Right renal pelvis (tissue), 4 donors: Measurements from ENCODE around the gene ZNF200. TPM values are rescaled to one million over a fixed set of nuclear protein-coding genes. Genes with fewer than 3 reads are reported as not detected.
"Not testable (repeated sequence)": the region's sequence is repeated elsewhere in the genome, so short reads cannot be mapped to it uniquely, and the experiment has no call there.

Experiments
- DNase-seq, 4 donors: peaks; one replicate each; pipeline ENCODE4 v3.0.0-alpha.2; 2013; ENCODE audit warnings: low read depth in 4 of 4, low spot score in 3 of 4, missing footprints in 1 of 4
- polyA plus RNA-seq, 4 donors: library from polyadenylated mRNA; unstranded; fragments of 120-200 nt; gene quantifications; one replicate each; pipeline ENCODE4 v1.2.1, GENCODE V29; 2013; ENCODE audit not compliant: insufficient read length in 4 of 4

ZNF200 gene
- polyA plus RNA-seq, 4 donors: 13.3 to 16.9 (median 14.8) TPM

DNA sequence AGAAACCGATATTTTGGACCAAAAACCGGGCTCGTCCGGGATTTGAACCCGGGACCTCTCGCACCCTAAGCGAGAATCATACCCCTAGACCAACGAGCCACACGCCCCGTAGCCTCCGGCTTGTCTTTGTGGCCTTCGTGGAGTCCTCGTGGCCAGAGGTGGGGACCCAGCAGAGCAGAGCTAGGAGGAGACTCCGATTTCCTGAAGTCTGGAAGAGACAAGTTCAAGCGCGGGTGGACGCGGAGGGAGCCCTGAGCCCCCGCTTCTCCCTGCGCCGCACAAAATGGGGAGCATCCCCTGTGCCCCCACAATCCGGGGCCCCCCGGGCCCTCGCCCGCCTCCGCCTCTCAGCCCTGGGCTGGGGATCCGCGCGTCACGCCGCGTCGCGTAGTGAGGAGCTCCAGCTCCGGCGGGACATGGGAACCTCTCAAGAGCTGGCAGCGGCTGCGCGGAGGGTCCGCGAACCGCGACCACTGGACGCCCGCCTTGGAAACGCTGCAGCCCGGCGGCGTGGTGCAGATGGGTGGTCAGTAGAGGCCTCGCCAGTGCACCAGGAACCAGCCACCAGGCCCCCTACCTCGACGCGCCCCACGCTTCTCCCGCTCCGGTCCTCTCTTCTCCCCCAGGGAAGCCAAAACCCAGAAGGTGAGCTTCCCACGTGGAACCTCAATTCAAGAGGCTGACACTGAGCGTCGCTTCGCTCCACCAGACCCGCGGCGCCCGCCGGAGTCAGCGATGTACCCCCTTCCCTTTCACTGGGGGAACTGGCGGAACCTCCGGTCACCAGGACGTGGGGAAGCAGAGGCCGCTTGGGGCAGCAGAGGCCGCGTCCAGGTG, 52.1 kb downstream of the ZNF200 start:
- DNase-seq: no peak

DNA sequence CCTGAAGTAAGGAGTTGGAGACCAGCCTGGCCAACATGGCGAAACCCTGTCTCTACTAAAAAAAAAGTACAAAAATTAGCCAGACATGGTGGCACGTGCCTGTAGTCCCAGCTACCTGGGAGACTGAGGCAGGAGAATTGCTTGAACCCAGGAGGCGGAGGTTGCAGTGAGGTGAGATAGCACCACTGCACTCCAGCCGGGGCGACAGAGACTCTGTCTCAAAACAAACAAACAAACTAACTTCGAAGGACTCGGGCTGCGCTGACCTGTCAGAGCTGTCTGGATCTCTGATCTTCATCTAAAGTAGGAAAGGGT, 52.7 kb downstream of the ZNF200 start:
- not testable (repeated sequence) for DNase-seq

- no peak for DNase-seq
Measured at GRCh38 chr16:3180445-3180878, 54.5 kb downstream of the ZNF200 start.

DNA sequence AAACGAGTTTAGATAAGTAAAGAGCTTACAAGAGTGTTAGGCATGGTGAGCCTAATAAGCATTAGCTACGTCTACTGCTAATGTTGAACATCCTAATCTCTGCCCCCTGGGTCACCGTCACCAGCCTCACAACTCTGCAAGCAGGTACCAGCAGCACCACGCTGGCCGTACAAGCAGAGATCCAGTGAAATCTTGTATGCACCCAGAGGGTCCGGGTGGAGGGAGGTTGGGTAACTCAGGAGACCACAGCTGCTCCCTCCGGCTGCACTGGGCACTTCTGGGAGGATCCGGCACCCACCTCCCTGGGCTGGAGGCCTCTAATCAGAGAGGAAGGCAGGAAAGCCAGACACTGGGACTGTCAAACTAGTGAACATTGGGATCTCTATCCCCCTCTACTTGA, 55.3 kb downstream of the ZNF200 start:
- DNase-seq: no peak

DNA sequence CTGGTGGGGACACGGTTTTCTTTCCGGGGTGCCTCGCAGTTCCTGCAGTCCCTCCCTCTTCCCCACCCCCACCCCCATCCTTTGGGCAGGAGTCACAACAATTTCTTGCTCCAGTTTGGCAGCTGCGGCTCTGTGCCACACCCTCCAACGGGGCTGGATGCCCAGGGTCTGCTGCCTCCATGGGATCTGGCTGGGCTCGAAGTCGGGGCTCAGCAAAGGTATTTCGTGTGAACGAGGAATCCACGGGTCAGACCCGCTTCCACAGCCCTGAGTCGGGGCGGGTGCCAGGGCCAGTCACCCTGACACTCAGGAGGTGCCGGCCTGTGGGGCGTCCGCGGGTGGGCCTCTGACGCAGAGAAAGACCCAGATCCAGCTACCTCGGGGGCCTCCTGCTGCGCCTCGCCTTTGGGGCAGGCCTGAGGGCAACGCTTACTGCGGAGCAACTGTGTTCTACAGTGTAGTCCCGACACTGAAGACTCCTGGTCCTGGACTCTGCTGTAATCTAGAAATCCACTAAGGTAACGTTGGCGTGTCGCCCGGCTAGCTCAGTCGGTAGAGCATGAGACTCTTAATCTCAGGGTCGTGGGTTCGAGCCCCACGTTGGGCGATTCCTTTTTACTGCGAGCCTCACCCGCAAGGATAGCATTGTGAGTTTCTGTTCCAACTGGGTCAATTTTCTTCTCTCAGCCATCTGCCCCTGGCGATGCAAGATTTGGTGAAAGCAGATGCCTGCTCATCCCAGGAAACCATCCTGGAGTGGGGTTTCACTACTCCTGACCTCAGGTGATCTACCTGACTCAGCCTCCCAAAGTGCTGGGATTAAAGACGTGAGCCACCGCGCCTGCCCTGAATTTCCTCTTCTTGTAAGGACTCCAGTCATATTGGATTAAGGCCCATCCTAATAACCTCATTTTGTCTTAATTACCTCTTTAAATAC, 59.5 kb downstream of the ZNF200 start:
- DNase-seq: no peak

GRCh38 chr16:3174618-3175148, 60.3 kb downstream of the ZNF200 start:
- no peak for DNase-seq

- no peak for DNase-seq
Measured at GRCh38 chr16:3173892-3174617, 60.9 kb downstream of the ZNF200 start.

Other genes starting within 250 kb of the ZNF200 start
- 1 to 10 TPM; 3.0 to 3.7 (median 3.1) TPM for gene CLDN9, start 222.2 kb downstream of the ZNF200 start, polyA plus RNA-seq
- 10 to 100 TPM; 32.9 to 44.1 (median 36.4) TPM for gene CLDN6, start 217.0 kb downstream of the ZNF200 start, polyA plus RNA-seq
- gene TNFRSF12A, start 214.8 kb downstream of the ZNF200 start, polyA plus RNA-seq: 10 to 100 TPM in 3 of 4 donors, 1 to 10 TPM in 1; 7.5 to 18.2 (median 13.0) TPM
- 10 to 100 TPM; 67.1 to 85.2 (median 71.3) TPM for gene HCFC1R1, start 211.2 kb downstream of the ZNF200 start, polyA plus RNA-seq
- gene THOC6, start 211.1 kb downstream of the ZNF200 start, polyA plus RNA-seq: 10 to 100 TPM; 29.4 to 37.2 (median 32.1) TPM
- gene BICDL2, start 198.2 kb downstream of the ZNF200 start, polyA plus RNA-seq: 1 to 10 TPM; 1.2 to 3.8 (median 2.9) TPM
- 1 to 10 TPM in 2 of 4 donors, under 1 TPM in 2; 0.78 to 1.8 (median 1.1) TPM for gene MMP25, start 188.6 kb downstream of the ZNF200 start, polyA plus RNA-seq
- gene IL32, start 169.5 kb downstream of the ZNF200 start, polyA plus RNA-seq: 10 to 100 TPM; 29.9 to 47.1 (median 33.9) TPM
- under 1 TPM in 2 of 4 donors, not detected in 2; 0.11 to 0.12 TPM for gene ZSCAN10, start 135.9 kb downstream of the ZNF200 start, polyA plus RNA-seq
- 10 to 100 TPM; 14.5 to 20.3 (median 17.1) TPM for gene ZNF205, start 122.6 kb downstream of the ZNF200 start, polyA plus RNA-seq
- 10 to 100 TPM; 10.3 to 15.8 (median 11.4) TPM for gene ZNF213, start 100.1 kb downstream of the ZNF200 start, polyA plus RNA-seq
- gene OR1F1, start 47.0 kb downstream of the ZNF200 start, polyA plus RNA-seq: not detected
- under 1 TPM; 0.13 to 0.33 (median 0.24) TPM for gene MEFV, start 21.5 kb upstream of the ZNF200 start, polyA plus RNA-seq
- 10 to 100 TPM; 42.7 to 52.9 (median 46.6) TPM for gene ZNF263, start 48.3 kb upstream of the ZNF200 start, polyA plus RNA-seq
- 10 to 100 TPM; 11.8 to 14.6 (median 12.8) TPM for gene TIGD7, start 70.3 kb upstream of the ZNF200 start, polyA plus RNA-seq
- 10 to 100 TPM; 39.4 to 54.2 (median 49.7) TPM for gene ZNF75A, start 70.3 kb upstream of the ZNF200 start, polyA plus RNA-seq
- gene OR2C1, start 120.7 kb upstream of the ZNF200 start, polyA plus RNA-seq: under 1 TPM; 0.52 to 0.73 (median 0.64) TPM
- 10 to 100 TPM; 16.7 to 20.7 (median 18.9) TPM for gene ZSCAN32, start 165.8 kb upstream of the ZNF200 start, polyA plus RNA-seq
- 10 to 100 TPM; 14.1 to 16.6 (median 15.6) TPM for gene ZNF174, start 166.1 kb upstream of the ZNF200 start, polyA plus RNA-seq
- gene ZNF597, start 208.3 kb upstream of the ZNF200 start, polyA plus RNA-seq: 1 to 10 TPM; 3.3 to 4.3 (median 4.0) TPM
- gene NAA60, start 208.5 kb upstream of the ZNF200 start, polyA plus RNA-seq: 10 to 100 TPM; 63.3 to 78.9 (median 77.0) TPM